Astrocyte of the spinal cord (primary cell): ENCODE results near the gene PIP4K2B.

Experiments
- DNase-seq: peaks from one replicate; pipeline ENCODE4 v3.0.0; 2011; ENCODE audit warnings: low read depth, low spot score
- H3K4me3 ChIP-seq: 2 replicates; pipeline ENCODE4 v1.5.1; 2011; ENCODE audit warnings: low read depth, mild to moderate bottlenecking, low read length, moderate library complexity
- in situ Hi-C: cut with HindIII; loops from 2 replicates; pipeline ENCODE4 v1.10.0; 2017; ENCODE audit warnings: low sequenced_read_pairs
- TF ChIP-seq, protein P1 (sequence below): IDR thresholded peaks from 2 replicates; pipeline ENCODE4 v1.5.1; 2012; ENCODE audit warnings: low read depth, mild to moderate bottlenecking, low read length, inconsistent platforms

The PIP4K2B gene

DNA sequence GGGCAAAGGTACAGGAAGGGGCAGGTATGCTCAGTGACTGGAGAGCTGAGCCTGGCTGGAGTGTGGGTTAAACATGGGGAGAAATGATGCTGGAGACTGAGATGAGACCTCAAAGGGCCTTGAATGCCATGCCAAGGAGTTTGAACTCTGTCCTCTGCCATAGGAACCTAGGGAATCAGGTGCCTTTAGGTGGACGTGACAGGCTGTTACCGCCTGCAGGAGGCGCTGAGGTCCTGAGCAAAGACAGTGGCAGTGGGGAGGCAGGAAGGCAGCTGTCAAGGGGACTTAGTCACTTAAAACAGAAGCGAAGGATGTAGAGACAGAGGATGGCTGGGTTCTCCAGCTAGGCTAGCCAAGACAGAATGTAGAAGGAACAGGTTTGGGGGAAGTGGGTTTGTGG lies 37.7 kb downstream of the PIP4K2B start:
- TF ChIP-seq, protein P1, sequence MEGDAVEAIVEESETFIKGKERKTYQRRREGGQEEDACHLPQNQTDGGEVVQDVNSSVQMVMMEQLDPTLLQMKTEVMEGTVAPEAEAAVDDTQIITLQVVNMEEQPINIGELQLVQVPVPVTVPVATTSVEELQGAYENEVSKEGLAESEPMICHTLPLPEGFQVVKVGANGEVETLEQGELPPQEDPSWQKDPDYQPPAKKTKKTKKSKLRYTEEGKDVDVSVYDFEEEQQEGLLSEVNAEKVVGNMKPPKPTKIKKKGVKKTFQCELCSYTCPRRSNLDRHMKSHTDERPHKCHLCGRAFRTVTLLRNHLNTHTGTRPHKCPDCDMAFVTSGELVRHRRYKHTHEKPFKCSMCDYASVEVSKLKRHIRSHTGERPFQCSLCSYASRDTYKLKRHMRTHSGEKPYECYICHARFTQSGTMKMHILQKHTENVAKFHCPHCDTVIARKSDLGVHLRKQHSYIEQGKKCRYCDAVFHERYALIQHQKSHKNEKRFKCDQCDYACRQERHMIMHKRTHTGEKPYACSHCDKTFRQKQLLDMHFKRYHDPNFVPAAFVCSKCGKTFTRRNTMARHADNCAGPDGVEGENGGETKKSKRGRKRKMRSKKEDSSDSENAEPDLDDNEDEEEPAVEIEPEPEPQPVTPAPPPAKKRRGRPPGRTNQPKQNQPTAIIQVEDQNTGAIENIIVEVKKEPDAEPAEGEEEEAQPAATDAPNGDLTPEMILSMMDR = peak; percentile 52
- DNase-seq = peak; percentile 23
- in situ Hi-C loops = no loop called here
- no peak overlapping the region for H3K4me3 ChIP-seq

DNA sequence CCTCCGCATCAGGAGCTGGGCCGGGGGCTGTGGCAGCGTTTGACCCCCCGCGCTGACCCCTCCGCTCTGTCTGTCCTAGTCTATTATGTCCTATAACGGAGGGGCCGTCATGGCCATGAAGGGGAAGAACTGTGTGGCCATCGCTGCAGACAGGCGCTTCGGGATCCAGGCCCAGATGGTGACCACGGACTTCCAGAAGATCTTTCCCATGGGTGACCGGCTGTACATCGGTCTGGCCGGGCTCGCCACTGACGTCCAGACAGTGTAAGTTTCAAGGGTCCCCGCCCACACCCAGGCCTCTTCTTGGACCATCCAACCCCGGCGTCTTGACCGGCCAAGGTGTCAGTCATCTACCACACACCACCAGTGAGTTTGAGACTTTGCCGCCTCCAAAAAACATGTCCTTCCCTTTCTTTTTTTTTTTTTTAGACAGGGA lies 46.3 kb downstream of the PIP4K2B start:
- peak overlapping the region; percentile 99 for H3K4me3 ChIP-seq
- in situ Hi-C loops = no loop called here
- no peak for DNase-seq
- TF ChIP-seq, protein P1 = no peak

DNA sequence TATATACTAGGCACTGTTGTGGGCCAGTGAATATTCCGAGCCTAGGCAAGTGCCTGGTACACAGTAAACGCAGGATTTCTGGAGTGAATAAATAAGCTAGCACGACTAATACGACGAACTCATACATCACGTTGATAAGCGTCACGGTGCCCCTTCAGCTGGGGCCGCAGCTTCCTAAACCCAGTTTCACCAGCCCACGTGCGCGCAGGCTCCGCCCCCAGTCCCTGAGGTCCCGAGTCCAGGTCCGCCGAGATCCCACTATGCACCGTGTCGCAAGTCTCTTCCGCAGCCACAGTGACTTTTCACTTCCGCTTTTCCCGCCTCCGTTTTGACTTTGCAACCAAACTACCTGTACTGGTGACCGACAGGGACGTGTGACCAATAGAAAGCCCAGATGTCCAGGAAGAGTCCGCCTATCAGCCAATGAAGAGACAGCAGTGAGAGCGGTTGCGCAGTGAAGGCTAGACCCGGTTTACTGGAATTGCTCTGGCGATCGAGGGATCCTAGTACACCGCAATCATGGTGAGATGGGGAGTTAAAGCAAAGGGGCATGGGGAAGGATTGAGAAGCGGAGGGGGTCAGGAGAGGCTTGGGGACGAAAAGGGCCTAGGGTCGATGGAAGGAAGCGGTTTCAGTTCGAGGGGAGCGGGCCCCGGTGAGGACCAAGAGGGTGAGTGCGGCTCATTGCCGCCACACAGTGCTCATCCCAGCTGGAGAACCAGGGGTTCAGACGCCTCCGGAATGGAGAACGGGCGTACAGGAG lies 46.9 kb downstream of the PIP4K2B start, which contains the start of gene PSMB3:
Gene PSMB3, plus strand, starts transcription at position 434 of the 763 bp plus-strand sequence. Its CDS starts 86 bp downstream, at position 520.
- in situ Hi-C loops = no loop called here
- peak within 1 kb of the TSS; percentile 99 for H3K4me3 ChIP-seq
- TF ChIP-seq, protein P1 = no peak
- peak; percentile 99 for DNase-seq

DNA sequence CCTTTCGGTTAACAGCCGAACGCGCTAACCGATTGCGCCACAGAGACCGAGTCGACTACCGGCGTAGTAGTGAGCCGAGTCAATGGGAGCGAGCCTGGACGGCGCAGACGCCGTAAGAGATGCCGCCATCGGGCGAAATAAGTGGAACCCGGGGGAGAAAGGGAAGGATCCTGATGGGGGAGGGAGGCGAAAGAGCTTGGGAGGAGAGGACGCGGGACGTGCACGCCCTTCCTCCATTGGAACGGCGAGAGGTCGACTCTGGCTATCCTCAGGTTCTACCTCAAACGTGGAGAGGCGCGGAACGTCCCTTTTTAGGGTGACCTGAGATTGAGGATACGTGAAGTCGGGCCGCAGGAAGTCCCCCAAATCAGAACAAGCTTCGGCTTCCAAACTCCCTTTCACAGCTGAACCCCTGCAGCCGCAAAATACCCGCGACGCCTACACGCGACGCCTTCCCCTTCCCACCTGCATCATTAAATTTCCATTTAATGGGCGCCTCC lies 47.5 kb downstream of the PIP4K2B start:
- TF ChIP-seq, protein P1 = no peak
- in situ Hi-C loops = no loop called here
- peak overlapping the region; percentile 99 for H3K4me3 ChIP-seq
- peak; percentile 87 for DNase-seq

DNA sequence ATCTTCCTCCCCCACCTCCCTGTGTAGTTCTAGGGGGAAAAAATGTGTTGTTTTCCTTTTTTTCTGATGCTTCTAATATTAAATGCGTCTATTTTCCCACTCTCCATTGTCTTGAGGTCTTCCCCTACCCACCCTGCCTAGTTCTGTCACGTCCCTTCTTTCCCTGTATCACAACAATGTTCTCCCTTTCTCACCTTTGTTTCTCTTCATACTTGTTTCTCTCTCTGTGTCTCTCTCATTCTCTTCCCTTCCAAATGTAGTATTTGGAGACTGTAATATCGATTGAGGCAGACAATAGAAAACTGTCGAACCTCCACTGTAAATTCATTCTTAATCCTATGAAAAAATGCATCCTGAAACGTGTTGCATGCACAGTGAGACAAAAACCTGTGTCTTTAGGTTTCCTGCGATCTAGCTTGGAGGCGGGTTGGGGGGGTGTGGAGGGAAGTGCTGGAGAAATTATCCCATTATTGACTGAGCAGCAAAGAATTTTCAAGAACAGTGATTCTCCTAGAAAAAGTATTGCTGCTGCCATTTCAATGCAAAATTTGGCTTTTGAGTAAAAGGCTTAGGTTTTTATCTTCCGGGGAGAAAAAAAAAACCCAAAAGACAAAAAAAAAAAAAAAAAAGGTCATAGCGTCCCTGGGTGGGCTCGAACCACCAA lies 48.1 kb downstream of the PIP4K2B start:
- DNase-seq = peak; percentile 60
- peak overlapping the region; percentile 99 for H3K4me3 ChIP-seq
- in situ Hi-C loops = no loop called here
- TF ChIP-seq, protein P1 = no peak

DNA sequence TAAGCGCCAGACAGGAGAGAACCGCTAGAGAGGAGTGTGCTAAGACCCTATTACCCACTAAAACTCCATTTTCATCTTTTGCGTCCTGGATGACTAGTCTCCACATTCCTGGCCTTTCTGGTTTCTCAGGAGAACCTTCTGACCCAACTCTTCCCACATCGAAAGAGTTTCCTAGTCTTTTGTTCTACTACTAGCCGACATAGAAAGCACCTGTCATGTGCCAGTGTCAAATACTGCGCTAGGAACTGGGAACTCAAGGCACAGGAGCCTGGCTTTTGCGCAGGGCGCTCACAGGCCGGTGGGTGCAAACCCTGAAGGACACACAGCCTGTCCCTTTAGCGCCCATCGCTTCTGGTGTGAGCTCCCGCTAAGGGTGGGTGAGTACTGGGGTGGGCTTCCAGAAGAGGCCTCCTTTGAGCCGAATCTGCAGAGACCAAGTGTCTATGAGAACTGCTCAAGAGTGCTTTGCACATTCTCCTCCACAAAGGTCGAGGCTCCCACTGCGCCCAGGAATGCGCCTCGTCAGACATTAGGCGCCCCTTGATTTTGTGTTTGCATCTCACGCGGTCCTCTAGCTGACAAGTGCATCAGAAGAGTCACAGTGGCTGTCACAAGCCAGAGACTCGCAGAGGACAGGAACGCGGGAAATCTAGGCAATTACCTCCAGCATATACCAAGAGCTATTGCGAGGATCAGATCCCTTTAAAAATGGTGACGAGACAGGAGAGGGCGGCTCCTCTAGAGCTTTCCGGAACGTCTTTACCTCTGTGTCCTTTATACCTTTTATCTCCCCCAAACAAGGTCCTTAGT lies 48.8 kb downstream of the PIP4K2B start:
- no peak for DNase-seq

More for the DNA sequence above, 48.8 kb downstream of the PIP4K2B start:
- in situ Hi-C loops = no loop called here
- TF ChIP-seq, protein P1 = no peak
- H3K4me3 ChIP-seq = peak overlapping the region; percentile 99
